ENCODE results near the gene NECAB2. TPM values are rescaled to one million over a fixed set of nuclear protein-coding genes. Genes with fewer than 3 reads are reported as not detected.

NECAB2 gene
- polyA plus RNA-seq, 4 donors = 0.18 to 5.9 TPM; not detected in 2

DNA sequence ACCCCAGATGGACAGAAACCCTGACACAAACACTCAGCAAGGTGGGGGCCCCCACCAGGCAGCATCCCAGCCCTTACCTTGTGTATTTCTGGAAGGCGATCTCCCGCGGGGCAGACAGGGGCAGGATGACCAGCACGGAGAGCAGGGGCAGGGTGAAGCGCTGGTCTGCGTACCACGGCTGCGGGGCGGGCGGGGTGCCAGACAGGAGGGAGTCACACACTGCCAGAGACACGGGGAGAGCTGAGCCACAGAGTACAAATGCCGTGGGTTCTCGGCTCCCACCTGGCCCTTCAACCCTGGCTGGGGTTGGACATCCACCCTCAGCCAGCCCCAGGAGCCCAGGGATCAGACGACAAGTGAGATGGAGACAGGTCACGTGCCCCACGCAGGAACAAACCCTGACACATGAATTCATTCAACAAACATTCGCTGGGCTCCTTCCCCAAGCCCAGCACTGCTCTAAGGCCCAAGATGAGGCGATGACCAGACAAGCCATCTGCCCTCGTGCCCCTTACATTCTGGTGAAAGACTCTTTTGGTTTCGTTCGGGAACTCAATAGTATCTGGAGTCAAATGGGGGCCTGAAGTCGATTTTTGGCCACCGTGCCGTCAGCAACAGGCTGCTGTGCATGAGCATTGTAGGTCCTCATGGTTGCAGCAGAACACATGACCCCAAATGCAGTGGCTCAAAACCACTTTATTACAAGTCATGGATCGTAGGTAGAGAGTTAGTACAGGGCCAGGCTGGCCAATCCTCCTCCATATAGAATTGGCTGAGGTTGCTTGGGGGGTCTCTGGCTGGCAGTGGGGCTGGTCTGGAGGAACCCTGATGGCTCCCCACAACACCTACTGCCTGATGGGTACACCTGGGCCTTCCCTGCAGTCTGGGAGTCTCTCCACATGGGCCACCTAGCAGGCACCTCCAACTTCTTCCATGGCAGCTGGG is 65.5 kb downstream of the NECAB2 start:
- no peaks in the 10 kb centered on the region for H3K4me1 ChIP-seq (ENCODE audit: control insufficient read depth in 3 of 3, insufficient read depth in 2 of 3, low read depth in 1 of 3, low read length in 2 of 3)
- H3K36me3 ChIP-seq (ENCODE audit: control insufficient read depth in 3 of 3, insufficient read depth in 2 of 3, low read depth in 1 of 3, low read length in 3 of 3) = no peaks in the 10 kb centered on the region
- no peaks in the 10 kb centered on the region for H3K27me3 ChIP-seq (ENCODE audit: control insufficient read depth in 3 of 3, insufficient read depth in 3 of 3, low read length in 3 of 3)
- 84 to 85% (median 84%) methylated on average over 25 of the region's 25 CpGs for WGBS, 3 donors
- DNase-seq = no peak
- FAIRE-seq = no peak
- no peak overlapping the region for H3K27ac ChIP-seq (ENCODE audit: low read depth in 1 of 3, low read length in 2 of 3)
- H3K9me3 ChIP-seq (ENCODE audit: control insufficient read depth in 2 of 2, insufficient read depth in 1 of 2, low read depth in 1 of 2, low read length in 1 of 2) = peaks cover 0 to 5% of the 10 kb centered on the region in 2 donors
- no peak overlapping the region for H3K4me3 ChIP-seq (ENCODE audit: low read depth in 1 of 3, low read length in 3 of 3)

DNA sequence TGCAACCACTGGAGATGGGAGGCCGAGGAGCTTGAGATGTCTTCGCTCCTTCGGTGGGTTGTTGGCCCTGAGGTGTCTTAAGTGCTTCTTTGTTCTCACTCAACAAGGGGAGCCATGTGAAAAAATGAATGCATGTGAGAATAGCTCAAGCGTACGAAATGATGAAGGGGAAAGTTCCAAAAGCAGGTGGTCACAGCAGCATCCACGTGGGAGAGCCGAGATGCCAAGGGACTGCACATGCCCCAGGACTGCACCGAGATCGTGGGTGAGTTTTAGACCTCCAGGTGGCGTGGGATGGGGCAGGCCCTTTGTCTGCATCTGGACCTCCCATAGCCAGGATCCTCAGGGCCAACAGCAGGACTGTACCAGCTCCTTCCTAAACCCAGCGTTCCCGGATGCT is 66.5 kb downstream of the NECAB2 start:
- H3K4me3 ChIP-seq (ENCODE audit: low read depth in 1 of 3, low read length in 3 of 3) = no peak overlapping the region
- no peaks in the 10 kb centered on the region for H3K4me1 ChIP-seq (ENCODE audit: control insufficient read depth in 3 of 3, insufficient read depth in 2 of 3, low read depth in 1 of 3, low read length in 2 of 3)
- FAIRE-seq (no peak), DNase-seq (no peak)
- no peaks in the 10 kb centered on the region for H3K27me3 ChIP-seq (ENCODE audit: control insufficient read depth in 3 of 3, insufficient read depth in 3 of 3, low read length in 3 of 3)
- WGBS, 3 donors = 91 to 93% (median 91%) methylated on average over 12 of the region's 12 CpGs
- H3K36me3 ChIP-seq (ENCODE audit: control insufficient read depth in 3 of 3, insufficient read depth in 2 of 3, low read depth in 1 of 3, low read length in 3 of 3) = no peaks in the 10 kb centered on the region
- H3K9me3 ChIP-seq (ENCODE audit: control insufficient read depth in 2 of 2, insufficient read depth in 1 of 2, low read depth in 1 of 2, low read length in 1 of 2) = peaks cover 0 to 5% of the 10 kb centered on the region in 2 donors
- H3K27ac ChIP-seq (ENCODE audit: low read depth in 1 of 3, low read length in 2 of 3) = no peak overlapping the region

DNA sequence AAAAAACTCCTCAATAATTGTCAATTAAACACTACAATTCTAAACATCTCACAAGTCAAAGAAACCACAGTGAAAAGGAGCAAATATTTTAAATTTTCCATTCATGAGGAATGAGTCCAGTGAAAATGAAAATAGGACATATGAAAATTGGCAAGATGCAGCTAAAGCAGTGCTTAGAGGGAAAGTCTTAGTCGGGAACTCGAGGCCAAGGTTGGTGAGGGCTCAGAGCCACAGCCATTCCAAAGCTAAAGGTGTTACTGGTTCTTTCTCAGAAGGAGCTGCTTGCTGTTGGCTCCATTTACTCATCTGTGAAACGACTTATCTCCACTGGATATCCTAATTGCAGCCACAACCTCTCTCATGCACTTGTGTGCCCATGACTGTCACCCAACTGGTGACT is 68.1 kb downstream of the NECAB2 start:
- 62 to 80% (median 77%) methylated on average over 3 of the region's 3 CpGs for WGBS, 3 donors
- Histone ChIP-seq H3K27me3 (ENCODE audit: control insufficient read depth in 3 of 3, insufficient read depth in 3 of 3, low read length in 3 of 3) (peaks cover 0 to 5% (median 0%) of the 10 kb centered on the region in 3 donors), H3K27ac (ENCODE audit: low read depth in 1 of 3, low read length in 2 of 3) (no peak overlapping the region), H3K9me3 (ENCODE audit: control insufficient read depth in 2 of 2, insufficient read depth in 1 of 2, low read depth in 1 of 2, low read length in 1 of 2) (peaks cover 0 to 5% of the 10 kb centered on the region in 2 donors), H3K4me3 (ENCODE audit: low read depth in 1 of 3, low read length in 3 of 3) (no peak overlapping the region), H3K36me3 (ENCODE audit: control insufficient read depth in 3 of 3, insufficient read depth in 2 of 3, low read depth in 1 of 3, low read length in 3 of 3) (no peaks in the 10 kb centered on the region), H3K4me1 (ENCODE audit: control insufficient read depth in 3 of 3, insufficient read depth in 2 of 3, low read depth in 1 of 3, low read length in 2 of 3) (no peaks in the 10 kb centered on the region)
- FAIRE-seq (no peak), DNase-seq (no peak)

DNA sequence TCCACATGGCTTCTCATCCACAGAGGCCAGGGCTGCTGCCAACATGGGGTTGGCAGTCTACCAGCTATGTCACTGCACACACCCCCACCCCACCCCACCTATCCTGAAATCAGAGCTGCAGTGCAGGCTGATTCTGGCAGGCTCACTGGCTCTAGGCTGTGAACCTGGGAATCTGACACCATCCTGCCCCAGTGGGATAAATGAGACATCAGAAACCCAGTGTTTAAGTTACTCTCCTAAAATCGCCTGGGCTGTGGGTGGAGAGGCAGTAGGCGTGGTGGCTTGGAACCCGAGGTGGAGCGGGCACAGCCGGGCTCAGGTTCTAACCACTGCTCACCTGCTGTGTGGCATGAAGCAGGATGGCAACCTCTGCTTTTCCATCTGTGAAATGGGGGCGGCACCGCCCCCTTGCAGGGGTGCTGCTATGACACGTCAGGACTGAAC is 69.0 kb downstream of the NECAB2 start:
- WGBS, 3 donors = 78 to 91% (median 82%) methylated on average over 8 of the region's 8 CpGs
- H3K36me3 ChIP-seq (ENCODE audit: control insufficient read depth in 3 of 3, insufficient read depth in 2 of 3, low read depth in 1 of 3, low read length in 3 of 3) = no peaks in the 10 kb centered on the region
- H3K27ac ChIP-seq (ENCODE audit: low read depth in 1 of 3, low read length in 2 of 3) = no peak overlapping the region
- no peaks in the 10 kb centered on the region for H3K4me1 ChIP-seq (ENCODE audit: control insufficient read depth in 3 of 3, insufficient read depth in 2 of 3, low read depth in 1 of 3, low read length in 2 of 3)
- H3K4me3 ChIP-seq (ENCODE audit: low read depth in 1 of 3, low read length in 3 of 3) = no peak overlapping the region
- peaks cover 0 to 5% of the 10 kb centered on the region in 2 donors for H3K9me3 ChIP-seq (ENCODE audit: control insufficient read depth in 2 of 2, insufficient read depth in 1 of 2, low read depth in 1 of 2, low read length in 1 of 2)
- peaks cover 0 to 5% (median 0%) of the 10 kb centered on the region in 3 donors for H3K27me3 ChIP-seq (ENCODE audit: control insufficient read depth in 3 of 3, insufficient read depth in 3 of 3, low read length in 3 of 3)
- FAIRE-seq (no peak), DNase-seq (no peak)

DNA sequence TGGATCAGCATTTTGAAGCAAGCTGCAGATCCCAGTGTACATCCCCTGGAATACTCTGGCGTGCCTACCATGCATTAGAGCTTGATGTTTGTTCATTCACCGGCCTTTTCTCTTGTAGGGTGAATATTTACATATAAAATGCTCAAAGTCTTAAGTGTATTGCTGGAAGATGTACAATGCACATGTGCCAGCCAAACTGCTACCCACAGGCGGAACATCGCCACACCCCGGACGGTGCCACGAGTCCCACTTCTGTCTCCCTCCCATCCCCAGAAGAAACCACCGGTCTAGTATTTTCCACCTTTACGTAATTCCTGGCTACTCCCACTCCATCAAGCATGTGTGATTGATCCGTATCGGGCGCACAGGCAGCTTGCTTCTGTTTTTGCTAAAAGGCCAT is 70.4 kb downstream of the NECAB2 start:
- peaks cover 0 to 13% (median 0%) of the 10 kb centered on the region in 3 donors for H3K27me3 ChIP-seq (ENCODE audit: control insufficient read depth in 3 of 3, insufficient read depth in 3 of 3, low read length in 3 of 3)
- no peaks in the 10 kb centered on the region for H3K4me1 ChIP-seq (ENCODE audit: control insufficient read depth in 3 of 3, insufficient read depth in 2 of 3, low read depth in 1 of 3, low read length in 2 of 3)
- no peak for FAIRE-seq
- WGBS, 3 donors = 92 to 94% (median 93%) methylated on average over 12 of the region's 12 CpGs
- no peaks in the 10 kb centered on the region for H3K36me3 ChIP-seq (ENCODE audit: control insufficient read depth in 3 of 3, insufficient read depth in 2 of 3, low read depth in 1 of 3, low read length in 3 of 3)
- H3K4me3 ChIP-seq (ENCODE audit: low read depth in 1 of 3, low read length in 3 of 3) = no peak overlapping the region
- DNase-seq = no peak
- no peak overlapping the region for H3K27ac ChIP-seq (ENCODE audit: low read depth in 1 of 3, low read length in 2 of 3)
- peaks cover 0 to 5% of the 10 kb centered on the region in 2 donors for H3K9me3 ChIP-seq (ENCODE audit: control insufficient read depth in 2 of 2, insufficient read depth in 1 of 2, low read depth in 1 of 2, low read length in 1 of 2)

DNA sequence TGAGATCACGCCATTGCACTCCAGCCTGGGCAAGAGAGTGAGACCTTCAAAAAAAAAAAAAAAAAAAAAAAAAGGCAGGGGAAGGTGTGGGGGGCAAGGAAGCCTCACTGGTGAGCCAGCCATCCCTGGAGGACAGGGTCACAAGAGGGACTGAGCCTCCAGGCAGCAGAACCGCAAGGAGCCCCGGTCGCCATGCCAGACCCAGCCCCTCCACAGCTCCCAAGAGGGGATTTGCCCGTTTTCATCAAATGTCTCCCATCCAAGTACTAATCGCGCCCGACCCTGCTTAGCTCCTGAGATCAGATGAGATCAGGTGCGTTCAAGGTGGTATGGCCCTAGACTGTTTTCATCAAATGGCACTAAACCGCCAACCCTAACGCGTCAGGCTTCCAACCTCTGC is 71.7 kb downstream of the NECAB2 start:
- no peak for DNase-seq
- Histone ChIP-seq H3K27me3 (ENCODE audit: control insufficient read depth in 3 of 3, insufficient read depth in 3 of 3, low read length in 3 of 3) (peaks cover 0 to 25% (median 0%) of the 10 kb centered on the region in 3 donors), H3K9me3 (ENCODE audit: control insufficient read depth in 2 of 2, insufficient read depth in 1 of 2, low read depth in 1 of 2, low read length in 1 of 2) (peaks cover 0 to 5% of the 10 kb centered on the region in 2 donors), H3K4me1 (ENCODE audit: control insufficient read depth in 3 of 3, insufficient read depth in 2 of 3, low read depth in 1 of 3, low read length in 2 of 3) (no peaks in the 10 kb centered on the region), H3K4me3 (ENCODE audit: low read depth in 1 of 3, low read length in 3 of 3) (no peak overlapping the region), H3K27ac (ENCODE audit: low read depth in 1 of 3, low read length in 2 of 3) (no peak overlapping the region), H3K36me3 (ENCODE audit: control insufficient read depth in 3 of 3, insufficient read depth in 2 of 3, low read depth in 1 of 3, low read length in 3 of 3) (no peaks in the 10 kb centered on the region)
- no peak for FAIRE-seq
- 91 to 96% (median 94%) methylated on average over 12 of the region's 12 CpGs for WGBS, 3 donors

DNA sequence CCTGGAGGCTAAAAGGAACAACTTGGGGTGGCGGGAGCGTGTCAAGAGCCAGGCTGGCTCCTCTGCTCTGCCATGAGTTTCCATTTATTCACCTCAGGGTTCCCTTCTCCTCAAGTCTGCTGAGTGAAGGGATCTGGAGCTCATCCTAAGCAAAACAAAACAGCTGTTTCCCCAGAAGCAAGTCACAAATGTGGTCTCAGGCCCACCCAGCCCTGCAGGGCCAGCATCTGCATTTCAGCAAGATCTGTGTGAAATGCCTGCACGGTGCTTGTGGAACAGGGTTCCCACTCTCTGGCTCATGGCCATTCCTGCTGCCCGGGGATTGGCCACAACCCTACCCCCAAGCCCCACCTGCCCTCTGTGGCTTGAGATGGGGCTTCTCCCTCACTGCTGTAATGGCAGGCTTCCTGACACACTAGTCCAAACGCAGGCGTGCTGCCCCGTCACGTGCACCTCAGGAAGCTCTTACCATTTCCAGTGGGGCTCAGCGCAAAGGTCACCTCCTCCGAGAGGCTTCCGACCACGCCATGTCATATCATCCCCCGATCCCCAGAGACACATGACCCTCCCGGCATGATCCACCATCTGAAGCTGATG is 72.3 kb downstream of the NECAB2 start:
- Histone ChIP-seq H3K9me3 (ENCODE audit: control insufficient read depth in 2 of 2, insufficient read depth in 1 of 2, low read depth in 1 of 2, low read length in 1 of 2) (peaks cover 0 to 5% of the 10 kb centered on the region in 2 donors), H3K27ac (ENCODE audit: low read depth in 1 of 3, low read length in 2 of 3) (no peak overlapping the region), H3K4me3 (ENCODE audit: low read depth in 1 of 3, low read length in 3 of 3) (no peak overlapping the region), H3K4me1 (ENCODE audit: control insufficient read depth in 3 of 3, insufficient read depth in 2 of 3, low read depth in 1 of 3, low read length in 2 of 3) (no peaks in the 10 kb centered on the region), H3K36me3 (ENCODE audit: control insufficient read depth in 3 of 3, insufficient read depth in 2 of 3, low read depth in 1 of 3, low read length in 3 of 3) (no peaks in the 10 kb centered on the region), H3K27me3 (ENCODE audit: control insufficient read depth in 3 of 3, insufficient read depth in 3 of 3, low read length in 3 of 3) (peaks cover 0 to 31% (median 0%) of the 10 kb centered on the region in 3 donors)
- FAIRE-seq (no peak), DNase-seq (no peak)
- 78 to 87% (median 83%) methylated on average over 14 of the region's 14 CpGs for WGBS, 3 donors

DNA sequence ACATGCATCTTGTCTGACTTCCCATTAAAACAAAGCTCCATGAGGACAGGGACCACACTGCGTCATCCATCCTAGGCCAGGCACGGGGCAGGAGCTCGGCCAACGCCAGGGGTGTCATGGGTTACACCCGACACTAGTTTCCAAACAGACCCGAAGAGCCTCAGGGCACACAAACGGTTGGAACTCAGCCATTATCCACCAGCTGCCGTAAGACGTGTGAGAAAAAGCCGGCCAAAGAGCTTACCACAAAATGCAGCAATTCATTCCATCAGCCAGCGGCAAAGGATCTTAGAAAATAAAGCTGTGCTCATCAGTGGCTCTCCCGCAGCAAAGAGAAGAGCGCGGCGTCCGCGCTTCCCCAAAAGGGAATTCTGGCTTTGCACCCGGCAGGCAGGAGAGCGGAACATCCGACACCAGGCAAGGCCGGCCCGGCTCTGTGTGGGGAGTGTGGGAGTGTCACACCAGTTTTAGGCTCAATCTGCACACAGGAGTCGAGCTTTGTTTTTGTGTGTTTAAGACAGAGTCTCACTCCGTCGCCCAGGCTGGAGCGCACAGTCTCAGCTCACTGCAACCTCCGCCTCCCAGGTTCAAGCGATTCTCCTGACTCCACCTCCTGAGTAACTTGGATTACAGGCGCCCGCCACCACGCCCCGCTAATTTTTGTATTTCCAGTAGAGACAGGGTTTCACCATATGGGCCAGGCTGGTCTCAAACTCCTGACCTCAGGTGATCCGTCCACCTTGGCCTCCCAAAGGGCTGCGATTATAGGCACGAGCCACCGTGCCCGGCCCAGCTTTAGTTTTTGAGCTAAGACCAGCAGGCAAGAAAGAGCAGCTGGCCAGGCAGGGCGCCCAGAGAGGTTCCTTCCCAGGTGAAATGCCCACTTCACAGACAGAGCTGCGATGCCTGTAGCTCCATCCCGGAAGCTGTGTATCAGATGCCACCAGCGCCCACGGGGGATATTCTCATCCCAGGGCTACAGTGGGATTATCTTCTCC is 73.1 kb downstream of the NECAB2 start:
- FAIRE-seq = no peak

More for the DNA sequence above, 73.1 kb downstream of the NECAB2 start:
- Histone ChIP-seq H3K9me3 (ENCODE audit: control insufficient read depth in 2 of 2, insufficient read depth in 1 of 2, low read depth in 1 of 2, low read length in 1 of 2) (peaks cover 0 to 5% of the 10 kb centered on the region in 2 donors), H3K4me3 (ENCODE audit: low read depth in 1 of 3, low read length in 3 of 3) (no peak overlapping the region), H3K4me1 (ENCODE audit: control insufficient read depth in 3 of 3, insufficient read depth in 2 of 3, low read depth in 1 of 3, low read length in 2 of 3) (no peaks in the 10 kb centered on the region), H3K27me3 (ENCODE audit: control insufficient read depth in 3 of 3, insufficient read depth in 3 of 3, low read length in 3 of 3) (peaks cover 0 to 31% (median 0%) of the 10 kb centered on the region in 3 donors), H3K36me3 (ENCODE audit: control insufficient read depth in 3 of 3, insufficient read depth in 2 of 3, low read depth in 1 of 3, low read length in 3 of 3) (no peaks in the 10 kb centered on the region), H3K27ac (ENCODE audit: low read depth in 1 of 3, low read length in 2 of 3) (no peak overlapping the region)
- WGBS, 3 donors = 81 to 88% (median 81%) methylated on average over 42 of the region's 42 CpGs
- no peak for DNase-seq
